Activated naive CD8-positive, alpha-beta T cell treated with anti-CD3 and anti-CD28 coated beads, Interleukin-2, amount 50 U/mL, for 16 hours (primary cell): ENCODE results near the gene OR52E5.

Source experiments
- DNase-seq: peaks from one replicate; pipeline ENCODE4 v3.0.0-alpha.2; 2020; ENCODE audit warnings: low read depth, low spot score

OR52E5 gene

DNA sequence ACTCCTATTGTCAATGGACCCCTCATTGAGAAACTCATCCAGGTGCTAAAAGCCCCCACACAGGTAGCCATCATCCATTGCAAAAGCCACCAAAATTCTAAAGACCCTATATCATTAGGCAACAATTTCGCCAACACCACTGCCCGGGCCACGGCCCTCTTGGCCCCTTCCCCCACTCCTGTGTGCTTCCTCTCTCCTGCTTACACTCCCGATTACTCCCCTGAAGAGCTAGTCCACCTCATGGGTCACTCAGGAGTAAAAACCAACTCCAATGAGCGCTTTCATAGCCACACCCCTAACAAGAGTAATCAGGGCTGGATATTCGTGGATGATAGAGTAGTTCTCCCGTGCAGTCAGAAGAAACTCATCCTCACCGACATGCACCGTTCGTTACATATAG is 40.1 kb downstream of the OR52E5 start:
- DNase-seq, result no peak

GRCh38 chr11:5937868-5938602 is 45.0 kb downstream of the OR52E5 start:
- no peak for DNase-seq

- no peak for DNase-seq
Observed at GRCh38 chr11:5938603-5938965, 45.6 kb downstream of the OR52E5 start.

DNA sequence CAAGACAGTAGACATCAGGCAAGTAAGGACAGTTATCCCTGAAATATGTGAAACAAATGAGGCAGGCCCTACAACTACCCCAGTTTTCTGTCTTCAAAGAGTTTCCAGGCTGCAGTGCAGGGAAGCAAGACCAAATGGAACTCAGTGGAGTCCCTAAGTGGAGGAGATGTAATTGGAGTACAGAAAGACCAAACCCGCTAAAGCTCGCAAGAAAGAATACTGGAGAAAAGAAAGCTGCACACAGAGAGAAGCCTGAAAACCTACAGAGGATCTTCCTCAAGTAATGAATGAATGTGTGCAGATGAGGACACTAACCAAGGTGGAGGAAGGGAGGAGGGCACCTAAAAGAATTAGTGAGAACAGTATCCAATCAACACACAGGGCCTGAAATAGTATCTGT is 47.7 kb downstream of the OR52E5 start:
- no peak for DNase-seq

DNA sequence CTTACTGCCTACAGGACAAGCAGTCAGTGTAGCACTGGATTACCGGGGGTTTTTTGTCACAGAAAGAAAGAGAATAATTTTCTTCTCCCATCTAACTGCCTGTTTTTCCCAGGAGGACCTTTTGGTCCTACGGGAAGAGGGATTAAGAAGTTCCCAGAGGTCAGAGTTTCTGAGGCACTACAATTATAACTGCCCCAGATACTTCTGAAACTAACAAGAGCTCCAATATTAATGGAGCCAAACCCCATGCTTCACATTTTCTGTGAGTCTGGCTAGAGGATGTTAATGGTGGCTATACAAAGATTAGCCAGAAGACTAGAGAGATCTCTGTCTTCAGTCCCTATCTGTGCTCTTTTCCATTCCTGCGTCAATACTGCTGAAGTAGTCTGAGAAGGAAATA is 48.9 kb downstream of the OR52E5 start, which contains the start of gene OR56A3:
Gene OR56A3 (plus strand): TSS at position 301 of the 400 bp plus-strand sequence. CDS start 5,096 bp downstream, outside the sequence.
- DNase-seq, result no peak
